K562 (cell line): ENCODE measurements around the gene NAV2. TPM values are rescaled to one million over a fixed set of nuclear protein-coding genes. Genes with fewer than 3 reads are reported as not detected.

Experiments
- ATAC-seq: fragments of 200-7000 bp; cut with Tn5 transposase; 3 replicates; pipeline ENCODE4 v1.9.1; 2020; ENCODE audit warnings: moderate library complexity
- BruUV-seq: library from RNA; stranded (reverse); fragments of 400-500 nt; replicated peaks from 2 replicates; lab custom pipeline; 2021; lab: Mats Ljungman, UMichigan
- CTCF ChIA-PET: fragments of 300-600 bp; formaldehyde crosslinking; extraction: SDS; loops from one replicate; lab custom pipeline; 2021; ENCODE audit warnings: low intra/inter-chr PET ratio; lab: Yijun Ruan, JAX
- POLR2A ChIA-PET: fragments of 300-600, 350-650 bp; sonication (Branson Sonifier 250); formaldehyde crosslinking; extraction: SDS; loops from one replicate; lab custom pipeline; 2021; ENCODE audit warnings: antibody characterized with exemption, inconsistent platforms; lab: Yijun Ruan, JAX
- DNase-seq, 4 experiments: peaks; one replicate each; pipeline versions ENCODE4 v3.0.0 to v3.0.0-alpha.2; 2011 to 2018; ENCODE audit warnings: low spot score in 3 of 4, mixed read lengths in 3 of 4; ENCODE audit errors: extremely low read depth in 1 of 4
- FAIRE-seq: peaks from 2 replicates; lab custom pipeline; 2011; peaks lifted over from hg19 to GRCh38; lab: Jason Lieb, UNC
- H2AFZ ChIP-seq: 2 replicates; pipeline ENCODE4 v1.6.0; 2011; ENCODE audit warnings: low read depth, low read length, control low read depth, inconsistent platforms
- H3K27ac ChIP-seq: fragments of 200-600 bp; 3 replicates; pipeline ENCODE4 v1.8.0; 2011; ENCODE audit warnings: low read depth, mild to moderate bottlenecking, control low read depth, inconsistent platforms, low read length, moderate library complexity, mixed read lengths; ENCODE audit errors: extremely low read depth
- H3K27me3 ChIP-seq, 2 experiments: fragments of 300-600 bp in 1 of 2; 2 replicates in 1 of 2; 3 replicates in 1 of 2; pipeline versions ENCODE4 v1.6.0 to v1.8.0; 2011; ENCODE audit warnings: inconsistent platforms in 2 of 2, low read length in 2 of 2, mild to moderate bottlenecking in 1 of 2, mixed read lengths in 1 of 2, moderate library complexity in 1 of 2; ENCODE audit not compliant: control insufficient read depth in 2 of 2, insufficient read depth in 2 of 2
- H3K36me3 ChIP-seq: fragments of 300-600 bp; 3 replicates; pipeline ENCODE4 v1.8.0; 2011; ENCODE audit warnings: mild to moderate bottlenecking, low read length, inconsistent platforms; ENCODE audit not compliant: control insufficient read depth, insufficient read depth
- H3K4me1 ChIP-seq, 2 experiments: fragments of 200-600 bp in 1 of 2; replicated peaks in 1 of 2; 2 replicates in 1 of 2; 3 replicates in 1 of 2; pipeline versions ENCODE4 v1.5.1 to v1.8.0; 2011; ENCODE audit warnings: inconsistent platforms in 2 of 2, low read length in 2 of 2, mild to moderate bottlenecking in 1 of 2, mixed read lengths in 1 of 2, moderate library complexity in 1 of 2; ENCODE audit not compliant: control insufficient read depth in 2 of 2, insufficient read depth in 2 of 2
- H3K4me2 ChIP-seq: 2 replicates; pipeline ENCODE4 v1.6.1; 2011; ENCODE audit warnings: low read length, control low read depth, inconsistent platforms, mixed read lengths; ENCODE audit not compliant: insufficient read depth
- H3K4me3 ChIP-seq: fragments of 200-600 bp; sonication (generic), shearing (Covaris generic); 2 replicates; pipeline ENCODE4 v1.5.1; 2016; ENCODE audit warnings: control low read depth, inconsistent platforms
- H3K79me2 ChIP-seq: fragments of 200-600 bp; 3 replicates; pipeline ENCODE4 v1.8.0; 2011; ENCODE audit warnings: low read length, inconsistent platforms; ENCODE audit not compliant: control insufficient read depth, insufficient read depth
- H3K9ac ChIP-seq, 2 experiments: 2 replicates each; pipeline versions ENCODE4 v1.6.0 to v1.6.1; 2011; ENCODE audit warnings: low read depth in 2 of 2, low read length in 2 of 2, control low read depth in 1 of 2, inconsistent platforms in 1 of 2, mild to moderate bottlenecking in 1 of 2, mixed read lengths in 1 of 2; ENCODE audit not compliant: insufficient read depth in 1 of 2
- H3K9me1 ChIP-seq: one replicate; pipeline ENCODE4 v1.6.0; 2011; ENCODE audit warnings: inconsistent platforms, mild to moderate bottlenecking, low read length, moderate library complexity; ENCODE audit not compliant: control insufficient read depth, insufficient read depth
- H3K9me3 ChIP-seq: replicated peaks from 2 replicates; pipeline ENCODE4 v1.5.1; 2011; ENCODE audit warnings: low read depth, low read length, inconsistent platforms; ENCODE audit not compliant: control insufficient read depth, insufficient read depth
- H4K20me1 ChIP-seq: replicated peaks from 2 replicates; pipeline ENCODE4 v1.6.1; 2011; ENCODE audit warnings: low read length, inconsistent platforms, mixed read lengths; ENCODE audit not compliant: control insufficient read depth, insufficient read depth
- FOXK2 ChIP-seq, 2 experiments: fragments of 450-650 bp; IDR thresholded peaks in 1 of 2; conservative IDR thresholded peaks in 1 of 2; 2 replicates each; pipeline ENCODE4 v1.6.1; 2016; ENCODE audit warnings: low read depth in 2 of 2, mild to moderate bottlenecking in 1 of 2
- NR2C1 ChIP-seq, 2 experiments: fragments of 450-650 bp; IDR thresholded peaks; 2 replicates each; pipeline ENCODE4 v1.6.1; 2017; ENCODE audit warnings: mild to moderate bottlenecking in 2 of 2, antibody characterized with exemption in 1 of 2, inconsistent platforms in 1 of 2, missing compliant biosample characterization in 1 of 2, missing genetic modification characterization in 1 of 2
- PML ChIP-seq: IDR thresholded peaks from 2 replicates; pipeline ENCODE4 v1.6.1; 2012; ENCODE audit warnings: low read length, inconsistent platforms
- RCOR1 ChIP-seq, 2 experiments: IDR thresholded peaks; 2 replicates each; pipeline ENCODE4 v1.6.1; 2012; ENCODE audit warnings: low read depth in 2 of 2, low read length in 2 of 2, borderline replicate concordance in 1 of 2, improper control_type of control experiment in 1 of 2
- ZNF134 ChIP-seq: fragments of 250-450 bp; sonication (Bioruptor Pico); conservative IDR thresholded peaks from 2 replicates; pipeline ENCODE4 v1.4.0; 2020
- WGBS: fragments of 100-300 bp; shearing (Covaris generic); methylation state at CpG from one replicate; pipeline ENCODE4 v1.1.6; 2016; ENCODE audit warnings: low coverage, mixed read lengths; ENCODE audit not compliant: insufficient coverage; ENCODE audit errors: missing lambda C conversion rate; 5-methylcytosine and 5-hydroxymethylcytosine counted together
- in situ Hi-C: fragments of 300-500 bp; cut with MboI; formaldehyde crosslinking; loops from 4 replicates; pipeline ENCODE4 v1.15.0; 2018; ENCODE audit warnings: inconsistent platforms, mixed read lengths
- intact Hi-C: fragments of 100-400 bp; cut with micrococcal nuclease; formaldehyde crosslinking; loops from 2 replicates; pipeline ENCODE4 v1.14.2; 2022
- polyA plus RNA-seq, 8 experiments: library from polyadenylated mRNA; depleted of rRNA in 4 of 8; stranded (reverse) in 5 of 8; unstranded in 3 of 8; fragments of >200 nt; fragmentation: Nextera tagmentation in 2 of 8; fragmentation: Illumina TruSeq in 1 of 8; extraction: Ambion mirVana in 2 of 8; extraction: Trizol in 1 of 8; gene quantifications; 2 replicates each; pipeline versions ENCODE4 v1.2.1 to v1.2.3, GENCODE V29; 2011 to 2014; ENCODE audit warnings: inconsistent platforms in 1 of 8, missing spikeins in 1 of 8
- total RNA-seq, 7 experiments: library from RNA; depleted of rRNA in 6 of 7; stranded (reverse); fragments of >200 nt in 6 of 7; fragmentation: Illumina TruSeq in 2 of 7; extraction: Trizol in 2 of 7; gene quantifications; 2 replicates each; pipeline versions ENCODE4 v1.2.1 to v1.2.3, GENCODE V29; 2011 to 2021; ENCODE audit warnings: low replicate concordance in 1 of 7
- TF ChIP-seq, protein P1 (sequence below): fragments of 250-450 bp; sonication (Bioruptor Pico); IDR thresholded peaks from 2 replicates; pipeline ENCODE4 v1.8.0; 2022; ENCODE audit warnings: inconsistent platforms, mild to moderate bottlenecking, moderate library complexity, borderline replicate concordance
- TF ChIP-seq, protein P2 (sequence below), 2 experiments: fragments of 450-650 bp in 1 of 2; sonication (generic) in 1 of 2; formaldehyde crosslinking in 1 of 2; IDR thresholded peaks in 1 of 2; conservative IDR thresholded peaks in 1 of 2; 2 replicates each; pipeline versions ENCODE4 v1.6.1 to v1.8.1; 2016 to 2023; ENCODE audit warnings: mild to moderate bottlenecking in 2 of 2, moderate library complexity in 2 of 2, inconsistent platforms in 1 of 2, missing genetic modification reagents in 1 of 2

NAV2 gene
- total and polyA plus RNA-seq, 9 of the 15 experiments (the other 6 are each of a cell fraction or from before 2014, with no cell fraction given): 0.03 to 0.35 (median 0.05) TPM

DNA sequence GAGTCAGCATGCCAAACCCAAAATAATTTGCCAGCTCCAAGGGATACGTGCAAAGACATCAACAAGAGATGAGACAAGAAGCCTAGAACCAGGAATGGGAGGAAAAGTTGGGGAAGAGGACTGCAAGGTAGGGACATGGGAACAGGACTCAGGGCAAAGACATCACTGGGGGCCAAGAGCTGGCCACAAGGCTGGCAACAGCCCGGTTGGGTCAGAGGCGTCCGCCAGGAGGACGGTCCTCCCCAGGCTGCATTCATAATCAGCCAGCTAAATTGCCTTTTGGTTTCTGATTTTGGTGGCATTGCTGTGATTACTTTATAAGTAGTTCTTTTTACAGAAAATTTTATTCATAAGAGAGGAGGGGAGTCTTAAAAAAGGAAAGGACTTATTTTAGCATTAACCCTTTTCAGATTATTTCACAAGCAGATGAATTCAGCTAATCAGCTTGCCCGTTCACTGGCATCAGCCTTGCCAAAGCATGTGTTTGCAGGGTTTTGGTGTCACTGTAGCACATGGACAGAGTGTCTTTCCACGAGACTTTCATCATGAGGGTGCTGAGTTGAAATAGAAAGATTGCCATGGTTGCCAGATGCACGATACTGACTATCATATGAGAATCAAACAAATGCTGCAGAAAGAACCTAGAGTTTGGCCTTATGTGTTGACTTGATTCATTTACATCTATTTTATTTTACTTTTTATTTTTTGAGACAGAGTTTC lies 23.2 kb upstream of the NAV2 start:
- 0 out of 2 replicates have a peak, but pooled peaks cover 3% of the 10 kb centered on the region for H4K20me1 ChIP-seq
- intact Hi-C loops (no loop called here), in situ Hi-C loops (no loop called here)
- no peak overlapping the region for H3K27ac ChIP-seq
- no peak overlapping the region for H3K4me3 ChIP-seq
- no peak overlapping the region for H2AFZ ChIP-seq
- H3K27me3 ChIP-seq: peaks cover 0 to 14% of the 10 kb centered on the region in 2 experiments; a peak in 1 of 5 replicates
- ATAC-seq (no peak), FAIRE-seq (no peak), DNase-seq (no peak)
- H3K9ac ChIP-seq: no peak overlapping the region
- no TSS peak for BruUV-seq
- ChIA-PET POLR2A (no interaction called here), CTCF (interaction anchor here (0.6 kb wide), 1 partner anchor 203 kb away, joined by 3 read pairs; no protein-coding TSS in a partner anchor)
- H3K36me3 ChIP-seq: no peaks in the 10 kb centered on the region
- H3K4me1 ChIP-seq: no peaks in the 10 kb centered on the region; a peak in 1 of 5 replicates
- WGBS: 3% methylated on average over 7 of the region's 8 CpGs
- H3K79me2 ChIP-seq: no peaks in the 10 kb centered on the region
- no peaks in the 10 kb centered on the region for H3K9me1 ChIP-seq
- no peaks in the 10 kb centered on the region for H3K9me3 ChIP-seq
- no peak for TF ChIP-seq FOXK2 (conservative IDR thresholded peaks at IDR 0.05 in 1 of 2, IDR thresholded peaks at IDR 0.05 in 1 of 2; ENCODE audit: low read depth in 2 of 2)
- no peak for TF ChIP-seq RCOR1 (IDR thresholded peaks at IDR 0.05; ENCODE audit: borderline replicate concordance in 1 of 2, low read depth in 2 of 2, low read length in 2 of 2)
- no peak for TF ChIP-seq PML
- no peak for TF ChIP-seq ZNF134
- TF ChIP-seq NR2C1 (IDR thresholded peaks at IDR 0.05): no peak
- no peak for TF ChIP-seq NR2C1 (tag; IDR thresholded peaks at IDR 0.05)
- TF ChIP-seq, protein P1, sequence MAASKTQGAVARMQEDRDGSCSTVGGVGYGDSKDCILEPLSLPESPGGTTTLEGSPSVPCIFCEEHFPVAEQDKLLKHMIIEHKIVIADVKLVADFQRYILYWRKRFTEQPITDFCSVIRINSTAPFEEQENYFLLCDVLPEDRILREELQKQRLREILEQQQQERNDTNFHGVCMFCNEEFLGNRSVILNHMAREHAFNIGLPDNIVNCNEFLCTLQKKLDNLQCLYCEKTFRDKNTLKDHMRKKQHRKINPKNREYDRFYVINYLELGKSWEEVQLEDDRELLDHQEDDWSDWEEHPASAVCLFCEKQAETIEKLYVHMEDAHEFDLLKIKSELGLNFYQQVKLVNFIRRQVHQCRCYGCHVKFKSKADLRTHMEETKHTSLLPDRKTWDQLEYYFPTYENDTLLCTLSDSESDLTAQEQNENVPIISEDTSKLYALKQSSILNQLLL: no peak
- TF ChIP-seq, protein P2, sequence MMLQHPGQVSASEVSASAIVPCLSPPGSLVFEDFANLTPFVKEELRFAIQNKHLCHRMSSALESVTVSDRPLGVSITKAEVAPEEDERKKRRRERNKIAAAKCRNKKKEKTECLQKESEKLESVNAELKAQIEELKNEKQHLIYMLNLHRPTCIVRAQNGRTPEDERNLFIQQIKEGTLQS (IDR thresholded peaks at IDR 0.05): no peak
- TF ChIP-seq, protein P2 (CRISPR knock-in tag; conservative IDR thresholded peaks at IDR 0.05): no peak
- no peak overlapping the region for H3K4me2 ChIP-seq
